ENCODE data around the gene ABHD17C.

- TF ChIP-seq POLR2AphosphoS5 (IDR thresholded peaks at IDR 0.05) (peak in 1 of 3 donors; percentile 53), POLR2A (IDR thresholded peaks at IDR 0.05) (no peak), CTCF (IDR thresholded peaks at IDR 0.05) (no peak)
Measured at GRCh38 chr15:80659375-80659774, 35.7 kb upstream of the ABHD17C start.

Measured in transverse colon (tissue), 4 donors.